MM.1S (cell line): ENCODE data around the gene ISCU.

Experiments used
- EZH2 ChIP-seq: fragments of 300-600 bp; sonication (generic); optimal IDR thresholded peaks from 2 replicates; pipeline ENCODE3; 2017; ENCODE audit warnings: low read depth, mild to moderate bottlenecking, antibody characterized with exemption, low read length, mixed read lengths
- EZH2phosphoT487 ChIP-seq: fragments of 300-600 bp; sonication (generic); IDR thresholded peaks from 2 replicates; pipeline ENCODE4 v1.6.1; 2018; ENCODE audit warnings: antibody characterized with exemption, low read length
- TF ChIP-seq, protein P1 (sequence below): fragments of 300-600 bp; sonication (generic); IDR thresholded peaks from 2 replicates; pipeline ENCODE4 v1.5.1; 2016; ENCODE audit warnings: antibody characterized with exemption, low read length, mixed read lengths

DNA sequence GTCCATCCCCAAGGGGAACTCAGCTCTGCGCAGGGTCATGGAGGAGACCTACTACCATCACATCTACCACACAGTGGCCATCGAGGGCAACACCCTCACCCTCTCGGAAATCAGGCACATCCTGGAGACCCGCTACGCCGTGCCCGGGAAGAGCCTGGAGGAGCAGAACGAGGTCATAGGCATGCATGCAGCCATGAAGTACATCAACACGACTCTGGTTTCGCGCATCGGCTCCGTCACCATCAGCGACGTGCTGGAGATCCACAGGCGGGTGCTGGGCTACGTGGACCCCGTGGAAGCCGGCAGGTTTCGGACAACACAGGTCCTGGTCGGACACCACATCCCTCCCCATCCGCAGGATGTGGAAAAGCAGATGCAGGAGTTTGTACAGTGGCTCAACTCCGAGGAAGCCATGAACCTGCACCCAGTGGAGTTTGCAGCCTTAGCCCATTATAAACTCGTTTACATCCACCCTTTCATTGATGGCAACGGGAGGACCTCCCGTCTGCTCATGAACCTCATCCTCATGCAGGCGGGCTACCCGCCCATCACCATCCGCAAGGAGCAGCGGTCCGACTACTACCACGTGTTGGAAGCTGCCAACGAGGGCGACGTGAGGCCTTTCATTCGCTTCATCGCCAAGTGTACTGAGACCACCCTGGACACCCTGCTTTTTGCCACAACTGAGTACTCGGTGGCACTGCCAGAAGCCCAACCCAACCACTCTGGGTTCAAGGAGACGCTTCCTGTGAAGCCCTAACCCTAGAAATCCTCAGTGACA is 43.5 kb upstream of the ISCU start:
- TF ChIP-seq EZH2 (no peak), EZH2phosphoT487 (no peak)
- TF ChIP-seq, protein P1, sequence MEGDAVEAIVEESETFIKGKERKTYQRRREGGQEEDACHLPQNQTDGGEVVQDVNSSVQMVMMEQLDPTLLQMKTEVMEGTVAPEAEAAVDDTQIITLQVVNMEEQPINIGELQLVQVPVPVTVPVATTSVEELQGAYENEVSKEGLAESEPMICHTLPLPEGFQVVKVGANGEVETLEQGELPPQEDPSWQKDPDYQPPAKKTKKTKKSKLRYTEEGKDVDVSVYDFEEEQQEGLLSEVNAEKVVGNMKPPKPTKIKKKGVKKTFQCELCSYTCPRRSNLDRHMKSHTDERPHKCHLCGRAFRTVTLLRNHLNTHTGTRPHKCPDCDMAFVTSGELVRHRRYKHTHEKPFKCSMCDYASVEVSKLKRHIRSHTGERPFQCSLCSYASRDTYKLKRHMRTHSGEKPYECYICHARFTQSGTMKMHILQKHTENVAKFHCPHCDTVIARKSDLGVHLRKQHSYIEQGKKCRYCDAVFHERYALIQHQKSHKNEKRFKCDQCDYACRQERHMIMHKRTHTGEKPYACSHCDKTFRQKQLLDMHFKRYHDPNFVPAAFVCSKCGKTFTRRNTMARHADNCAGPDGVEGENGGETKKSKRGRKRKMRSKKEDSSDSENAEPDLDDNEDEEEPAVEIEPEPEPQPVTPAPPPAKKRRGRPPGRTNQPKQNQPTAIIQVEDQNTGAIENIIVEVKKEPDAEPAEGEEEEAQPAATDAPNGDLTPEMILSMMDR, result no peak
